ENCODE results near the gene AUP1.
A peak's percentile ranks its signal among the peaks of the same experiment; 100 is the strongest.

Gene AUP1

GRCh38 chr2:74498500-74499266, 30.8 kb downstream of the AUP1 start:
- TF ChIP-seq CTCF (conservative IDR thresholded peaks at IDR 0.05; ENCODE audit: control insufficient read depth, insufficient read depth, low read depth, low read length): no peak
- DNase-seq (ENCODE audit: low read depth): peak; percentile 58
- peak overlapping the region; percentile 37 for H3K4me3 ChIP-seq (ENCODE audit: control insufficient read depth, low read depth, low read length)

GRCh38 chr2:74497777-74498499, 31.6 kb downstream of the AUP1 start:
- no peak for DNase-seq (ENCODE audit: low read depth)
- TF ChIP-seq CTCF (conservative IDR thresholded peaks at IDR 0.05; ENCODE audit: control insufficient read depth, insufficient read depth, low read depth, low read length): no peak
- H3K4me3 ChIP-seq (ENCODE audit: control insufficient read depth, low read depth, low read length): peak overlapping the region; percentile 37

GRCh38 chr2:74496997-74497776, 32.3 kb downstream of the AUP1 start:
- H3K4me3 ChIP-seq (ENCODE audit: control insufficient read depth, low read depth, low read length): no peak overlapping the region
- no peak for TF ChIP-seq CTCF (conservative IDR thresholded peaks at IDR 0.05; ENCODE audit: control insufficient read depth, insufficient read depth, low read depth, low read length)
- DNase-seq (ENCODE audit: low read depth): no peak

- DNase-seq (ENCODE audit: low read depth): no peak
- TF ChIP-seq CTCF (conservative IDR thresholded peaks at IDR 0.05; ENCODE audit: control insufficient read depth, insufficient read depth, low read depth, low read length): no peak
- H3K4me3 ChIP-seq (ENCODE audit: control insufficient read depth, low read depth, low read length): no peak overlapping the region
Observed at GRCh38 chr2:74495440-74495839, 34.1 kb downstream of the AUP1 start.

- H3K4me3 ChIP-seq (ENCODE audit: control insufficient read depth, low read depth, low read length): no peak overlapping the region
- DNase-seq (ENCODE audit: low read depth): no peak
- TF ChIP-seq CTCF (conservative IDR thresholded peaks at IDR 0.05; ENCODE audit: control insufficient read depth, insufficient read depth, low read depth, low read length): no peak
Observed at GRCh38 chr2:74493546-74493945, 36.0 kb downstream of the AUP1 start.

GRCh38 chr2:74491648-74492544, 37.6 kb downstream of the AUP1 start:
- no peak for TF ChIP-seq CTCF (conservative IDR thresholded peaks at IDR 0.05; ENCODE audit: control insufficient read depth, insufficient read depth, low read depth, low read length)
- no peak for DNase-seq (ENCODE audit: low read depth)
- H3K4me3 ChIP-seq (ENCODE audit: control insufficient read depth, low read depth, low read length): no peak overlapping the region
